HepG2 (cell line): Measurements from ENCODE around the gene LCAT. TPM values are rescaled to one million over a fixed set of nuclear protein-coding genes. Genes with fewer than 3 reads are reported as not detected.

Experiments used
- IRX3 ChIP-seq: sonication (generic); formaldehyde crosslinking; IDR thresholded peaks from 2 replicates; pipeline ENCODE4 v1.8.1; 2023; ENCODE audit warnings: mild to moderate bottlenecking, low read depth, missing genetic modification reagents, borderline replicate concordance
- NCOA1 ChIP-seq: sonication (generic); formaldehyde crosslinking; IDR thresholded peaks from 2 replicates; pipeline ENCODE4 v1.9.0; 2021; ENCODE audit warnings: missing genetic modification reagents
- ONECUT2 ChIP-seq: sonication (generic); formaldehyde crosslinking; IDR thresholded peaks from 2 replicates; pipeline ENCODE4 v1.4.0; 2020; ENCODE audit warnings: missing genetic modification reagents
- SOX6 ChIP-seq, 2 experiments: fragments of 450-650 bp in 1 of 2; sonication (generic) in 1 of 2; formaldehyde crosslinking in 1 of 2; IDR thresholded peaks; 2 replicates each; pipeline versions ENCODE4 v1.4.0 to v1.6.1; 2017 to 2020; ENCODE audit warnings: antibody characterized with exemption in 1 of 2, mild to moderate bottlenecking in 1 of 2, missing genetic modification reagents in 1 of 2
- TBX3 ChIP-seq: fragments of 450-650 bp; IDR thresholded peaks from 2 replicates; pipeline ENCODE4 v1.6.1; 2017; ENCODE audit warnings: antibody characterized with exemption, mild to moderate bottlenecking, inconsistent platforms, borderline replicate concordance
- ZNF7 ChIP-seq: IDR thresholded peaks from 2 replicates; pipeline ENCODE4 v1.6.1; 2016; ENCODE audit warnings: missing biosample characterization, missing genetic modification reagents
- ZNF724P ChIP-seq: sonication (generic); formaldehyde crosslinking; IDR thresholded peaks from 2 replicates; pipeline ENCODE4 v1.8.0; 2022; ENCODE audit warnings: missing genetic modification reagents, borderline replicate concordance
- ZNF766 ChIP-seq: sonication (generic); formaldehyde crosslinking; IDR thresholded peaks from 2 replicates; pipeline ENCODE4 v1.5.0; 2020; ENCODE audit warnings: missing genetic modification reagents, borderline replicate concordance
- polyA plus RNA-seq, 8 experiments: library from polyadenylated mRNA; depleted of rRNA in 3 of 8; stranded (reverse) in 7 of 8; unstranded in 1 of 8; fragments of >200 nt; fragmentation: Illumina TruSeq in 4 of 8; extraction: Trizol in 4 of 8; gene quantifications; 2 replicates each; pipeline versions ENCODE4 v1.2.1 to v1.2.3, GENCODE V29; 2011 to 2016; ENCODE audit warnings: low read depth in 4 of 8, missing spikeins in 1 of 8, mixed read lengths in 1 of 8; ENCODE audit not compliant: insufficient read depth in 1 of 8
- total RNA-seq, 5 experiments: library from RNA; depleted of rRNA; stranded (reverse); fragments of >200 nt; fragmentation: Illumina TruSeq; extraction: Trizol; gene quantifications; 2 replicates each; pipeline ENCODE4 v1.2.3, GENCODE V29; 2016; ENCODE audit warnings: low read depth in 1 of 5
- TF ChIP-seq, protein P1 (sequence below): IDR thresholded peaks from 2 replicates; pipeline ENCODE4 v1.6.1; 2016; ENCODE audit warnings: missing compliant biosample characterization, missing genetic modification reagents, borderline replicate concordance
- TF ChIP-seq, protein P2 (sequence below): sonication (generic); formaldehyde crosslinking; IDR thresholded peaks from 2 replicates; pipeline ENCODE4 v1.4.0; 2020; ENCODE audit warnings: missing genetic modification reagents
- TF ChIP-seq, protein P3 (sequence below), 2 experiments: fragments of 450-650 bp in 1 of 2; sonication (generic) in 1 of 2; formaldehyde crosslinking in 1 of 2; IDR thresholded peaks; 2 replicates each; pipeline versions ENCODE4 v1.6.1 to v1.8.0; 2016 to 2022; ENCODE audit warnings: antibody characterized with exemption in 1 of 2, mild to moderate bottlenecking in 1 of 2, missing genetic modification reagents in 1 of 2

Gene LCAT
- total and polyA plus RNA-seq, 2 of the 13 experiments (the other 11 are each of a cell fraction or from before 2014, with no cell fraction given), result 36.1 to 38.9 TPM

DNA sequence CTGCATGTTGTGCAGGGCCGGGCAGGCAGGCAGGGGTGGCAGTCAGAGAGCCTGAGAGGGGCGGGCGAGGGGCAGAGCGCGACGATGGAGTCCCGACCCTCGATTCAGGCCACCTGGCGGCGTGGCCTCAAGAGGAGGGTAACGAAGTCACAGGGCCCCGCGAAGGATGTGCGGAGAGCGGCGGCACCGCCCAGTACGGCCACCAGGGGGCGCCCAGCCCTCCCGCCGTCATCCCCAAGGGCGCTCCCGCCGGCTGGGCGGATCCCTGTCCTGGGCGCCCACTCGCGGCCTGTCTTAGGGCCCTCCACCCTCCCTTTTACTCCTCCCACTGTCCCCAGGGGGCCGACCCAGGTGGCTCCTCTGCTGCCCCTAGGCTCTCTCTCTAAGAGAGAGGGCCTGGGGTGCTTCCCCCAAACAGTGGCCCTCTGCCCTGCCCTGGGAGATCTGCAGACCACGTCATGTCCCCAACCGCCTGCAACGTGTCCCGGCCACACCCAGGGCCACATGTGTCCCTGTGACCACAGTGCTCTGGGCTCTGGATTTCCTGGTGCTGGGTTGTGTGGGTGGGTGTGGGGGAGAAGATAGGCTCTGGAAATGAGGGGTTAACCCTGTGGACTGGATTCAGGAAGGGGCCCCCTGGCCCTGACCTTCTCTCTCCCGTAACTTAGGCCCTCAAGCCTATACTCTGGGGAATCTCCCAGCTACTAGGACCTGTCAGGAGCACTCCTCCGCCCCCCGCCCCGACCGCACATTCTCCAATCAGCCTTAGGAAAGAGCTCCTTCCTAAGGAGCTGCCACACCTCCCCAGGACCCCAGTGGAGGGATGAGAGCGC lies 49.5 kb upstream of the LCAT start (continued):
- TF ChIP-seq, protein P1, sequence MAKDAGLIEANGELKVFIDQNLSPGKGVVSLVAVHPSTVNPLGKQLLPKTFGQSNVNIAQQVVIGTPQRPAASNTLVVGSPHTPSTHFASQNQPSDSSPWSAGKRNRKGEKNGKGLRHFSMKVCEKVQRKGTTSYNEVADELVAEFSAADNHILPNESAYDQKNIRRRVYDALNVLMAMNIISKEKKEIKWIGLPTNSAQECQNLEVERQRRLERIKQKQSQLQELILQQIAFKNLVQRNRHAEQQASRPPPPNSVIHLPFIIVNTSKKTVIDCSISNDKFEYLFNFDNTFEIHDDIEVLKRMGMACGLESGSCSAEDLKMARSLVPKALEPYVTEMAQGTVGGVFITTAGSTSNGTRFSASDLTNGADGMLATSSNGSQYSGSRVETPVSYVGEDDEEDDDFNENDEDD, result peak; percentile 86
- TF ChIP-seq, protein P2, sequence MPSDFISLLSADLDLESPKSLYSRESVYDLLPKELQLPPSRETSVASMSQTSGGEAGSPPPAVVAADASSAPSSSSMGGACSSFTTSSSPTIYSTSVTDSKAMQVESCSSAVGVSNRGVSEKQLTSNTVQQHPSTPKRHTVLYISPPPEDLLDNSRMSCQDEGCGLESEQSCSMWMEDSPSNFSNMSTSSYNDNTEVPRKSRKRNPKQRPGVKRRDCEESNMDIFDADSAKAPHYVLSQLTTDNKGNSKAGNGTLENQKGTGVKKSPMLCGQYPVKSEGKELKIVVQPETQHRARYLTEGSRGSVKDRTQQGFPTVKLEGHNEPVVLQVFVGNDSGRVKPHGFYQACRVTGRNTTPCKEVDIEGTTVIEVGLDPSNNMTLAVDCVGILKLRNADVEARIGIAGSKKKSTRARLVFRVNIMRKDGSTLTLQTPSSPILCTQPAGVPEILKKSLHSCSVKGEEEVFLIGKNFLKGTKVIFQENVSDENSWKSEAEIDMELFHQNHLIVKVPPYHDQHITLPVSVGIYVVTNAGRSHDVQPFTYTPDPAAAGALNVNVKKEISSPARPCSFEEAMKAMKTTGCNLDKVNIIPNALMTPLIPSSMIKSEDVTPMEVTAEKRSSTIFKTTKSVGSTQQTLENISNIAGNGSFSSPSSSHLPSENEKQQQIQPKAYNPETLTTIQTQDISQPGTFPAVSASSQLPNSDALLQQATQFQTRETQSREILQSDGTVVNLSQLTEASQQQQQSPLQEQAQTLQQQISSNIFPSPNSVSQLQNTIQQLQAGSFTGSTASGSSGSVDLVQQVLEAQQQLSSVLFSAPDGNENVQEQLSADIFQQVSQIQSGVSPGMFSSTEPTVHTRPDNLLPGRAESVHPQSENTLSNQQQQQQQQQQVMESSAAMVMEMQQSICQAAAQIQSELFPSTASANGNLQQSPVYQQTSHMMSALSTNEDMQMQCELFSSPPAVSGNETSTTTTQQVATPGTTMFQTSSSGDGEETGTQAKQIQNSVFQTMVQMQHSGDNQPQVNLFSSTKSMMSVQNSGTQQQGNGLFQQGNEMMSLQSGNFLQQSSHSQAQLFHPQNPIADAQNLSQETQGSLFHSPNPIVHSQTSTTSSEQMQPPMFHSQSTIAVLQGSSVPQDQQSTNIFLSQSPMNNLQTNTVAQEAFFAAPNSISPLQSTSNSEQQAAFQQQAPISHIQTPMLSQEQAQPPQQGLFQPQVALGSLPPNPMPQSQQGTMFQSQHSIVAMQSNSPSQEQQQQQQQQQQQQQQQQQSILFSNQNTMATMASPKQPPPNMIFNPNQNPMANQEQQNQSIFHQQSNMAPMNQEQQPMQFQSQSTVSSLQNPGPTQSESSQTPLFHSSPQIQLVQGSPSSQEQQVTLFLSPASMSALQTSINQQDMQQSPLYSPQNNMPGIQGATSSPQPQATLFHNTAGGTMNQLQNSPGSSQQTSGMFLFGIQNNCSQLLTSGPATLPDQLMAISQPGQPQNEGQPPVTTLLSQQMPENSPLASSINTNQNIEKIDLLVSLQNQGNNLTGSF (CRISPR knock-in tag), result 0 out of 2 replicates have a peak, but pooled peaks have one; percentile 68
- TF ChIP-seq, protein P3, sequence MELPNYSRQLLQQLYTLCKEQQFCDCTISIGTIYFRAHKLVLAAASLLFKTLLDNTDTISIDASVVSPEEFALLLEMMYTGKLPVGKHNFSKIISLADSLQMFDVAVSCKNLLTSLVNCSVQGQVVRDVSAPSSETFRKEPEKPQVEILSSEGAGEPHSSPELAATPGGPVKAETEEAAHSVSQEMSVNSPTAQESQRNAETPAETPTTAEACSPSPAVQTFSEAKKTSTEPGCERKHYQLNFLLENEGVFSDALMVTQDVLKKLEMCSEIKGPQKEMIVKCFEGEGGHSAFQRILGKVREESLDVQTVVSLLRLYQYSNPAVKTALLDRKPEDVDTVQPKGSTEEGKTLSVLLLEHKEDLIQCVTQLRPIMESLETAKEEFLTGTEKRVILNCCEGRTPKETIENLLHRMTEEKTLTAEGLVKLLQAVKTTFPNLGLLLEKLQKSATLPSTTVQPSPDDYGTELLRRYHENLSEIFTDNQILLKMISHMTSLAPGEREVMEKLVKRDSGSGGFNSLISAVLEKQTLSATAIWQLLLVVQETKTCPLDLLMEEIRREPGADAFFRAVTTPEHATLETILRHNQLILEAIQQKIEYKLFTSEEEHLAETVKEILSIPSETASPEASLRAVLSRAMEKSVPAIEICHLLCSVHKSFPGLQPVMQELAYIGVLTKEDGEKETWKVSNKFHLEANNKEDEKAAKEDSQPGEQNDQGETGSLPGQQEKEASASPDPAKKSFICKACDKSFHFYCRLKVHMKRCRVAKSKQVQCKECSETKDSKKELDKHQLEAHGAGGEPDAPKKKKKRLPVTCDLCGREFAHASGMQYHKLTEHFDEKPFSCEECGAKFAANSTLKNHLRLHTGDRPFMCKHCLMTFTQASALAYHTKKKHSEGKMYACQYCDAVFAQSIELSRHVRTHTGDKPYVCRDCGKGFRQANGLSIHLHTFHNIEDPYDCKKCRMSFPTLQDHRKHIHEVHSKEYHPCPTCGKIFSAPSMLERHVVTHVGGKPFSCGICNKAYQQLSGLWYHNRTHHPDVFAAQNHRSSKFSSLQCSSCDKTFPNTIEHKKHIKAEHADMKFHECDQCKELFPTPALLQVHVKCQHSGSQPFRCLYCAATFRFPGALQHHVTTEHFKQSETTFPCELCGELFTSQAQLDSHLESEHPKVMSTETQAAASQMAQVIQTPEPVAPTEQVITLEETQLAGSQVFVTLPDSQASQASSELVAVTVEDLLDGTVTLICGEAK (IDR thresholded peaks at IDR 0.05), result no peak
- TF ChIP-seq, protein P3 (CRISPR knock-in tag; IDR thresholded peaks at IDR 0.05), result peak; percentile 65; the same call in 1 of the 2 replicates
- TF ChIP-seq TBX3, result no peak
- TF ChIP-seq SOX6 (IDR thresholded peaks at IDR 0.05), result no peak
- TF ChIP-seq SOX6 (CRISPR knock-in tag; IDR thresholded peaks at IDR 0.05), result peak; percentile 65
- no peak for TF ChIP-seq ZNF7 (CRISPR knock-in tag)
- peak; percentile 73; the same call in 1 of the 2 replicates for TF ChIP-seq IRX3
- TF ChIP-seq ZNF766 (CRISPR knock-in tag), result peak; percentile 67; the same call in 1 of the 2 replicates
- TF ChIP-seq ZNF724P (CRISPR knock-in tag), result 0 out of 2 replicates have a peak, but pooled peaks have one; percentile 63
- no peak for TF ChIP-seq ONECUT2 (CRISPR knock-in tag)
- no peak for TF ChIP-seq NCOA1
